Amygdala (tissue), 56 donors: ENCODE data around the gene SCARF2.
"Not testable (repeated sequence)": the region's sequence is repeated elsewhere in the genome, so short reads cannot be mapped to it uniquely, and the experiment has no call there.

ENCODE experiments used
- DNase-seq, 56 donors: peaks; one replicate each; lab custom pipeline; 2025; lab: John Stamatoyannopoulos, UW

SCARF2 gene

DNA sequence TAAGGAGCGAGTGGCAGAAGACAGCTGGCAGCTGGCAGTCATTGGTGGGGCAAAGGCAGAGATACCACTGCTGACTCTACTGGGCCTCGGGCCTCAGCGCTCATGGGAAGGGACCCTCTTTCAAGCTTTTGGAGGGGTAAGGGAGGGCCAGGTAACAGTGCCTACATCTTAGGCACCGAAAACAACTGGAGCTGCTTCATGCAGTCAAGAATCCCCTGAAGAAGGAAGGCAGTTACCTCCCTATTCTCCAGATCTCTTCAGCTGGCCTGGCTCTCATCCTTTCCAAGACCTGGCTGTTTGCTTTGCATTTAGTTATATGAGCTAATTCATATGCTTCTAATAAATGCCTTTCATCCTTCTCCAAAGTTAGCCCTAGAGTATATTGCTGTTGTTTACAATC lies 59.5 kb downstream of the SCARF2 start:
- no peak for DNase-seq

DNA sequence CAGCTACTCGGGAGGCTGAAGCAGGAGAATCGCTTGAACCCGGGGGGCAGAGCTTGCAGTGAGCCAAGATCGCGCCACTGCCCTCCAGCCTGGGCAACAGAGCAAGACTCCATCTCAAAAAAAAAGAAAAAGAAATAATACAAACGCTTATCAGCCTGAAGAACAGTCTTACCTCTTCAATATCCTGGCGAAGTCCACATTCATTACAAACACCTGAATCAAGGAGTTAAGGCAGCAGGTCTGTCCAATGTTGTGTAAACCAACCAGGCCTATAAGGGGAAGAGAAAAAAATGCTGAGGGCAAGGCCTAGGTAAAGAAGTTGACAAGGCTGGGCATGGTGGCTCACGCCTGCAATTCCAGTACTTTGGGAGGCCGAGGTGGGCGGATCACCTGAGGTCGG lies 60.6 kb downstream of the SCARF2 start:
- DNase-seq: not testable (repeated sequence)

DNA sequence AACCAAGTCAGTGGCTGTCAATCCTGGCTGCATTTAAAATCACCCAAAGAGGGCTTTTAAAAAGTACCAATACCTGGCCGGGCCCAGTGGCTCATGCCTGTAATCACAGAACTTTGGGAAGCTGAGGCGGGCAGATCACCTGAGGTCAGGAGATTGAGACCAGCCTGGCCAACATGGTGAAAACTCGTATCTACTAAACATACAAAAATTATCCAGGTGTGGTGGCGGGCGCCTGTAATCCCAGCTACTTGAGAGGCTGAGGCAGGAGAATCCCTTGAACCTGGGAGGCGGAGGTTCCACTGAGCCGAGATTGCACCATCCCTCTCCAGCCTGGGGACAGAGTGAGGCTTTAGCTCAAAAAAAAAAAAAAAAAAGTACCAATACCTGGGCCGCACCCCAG lies 61.3 kb downstream of the SCARF2 start:
- not testable (repeated sequence) for DNase-seq
